ENCODE data around the gene LRRC73.

The LRRC73 gene

GRCh38 chr6:43494321-43494720 is 15.8 kb downstream of the LRRC73 start:
- TF ChIP-seq SIN3A (IDR thresholded peaks at IDR 0.05; ENCODE audit: borderline replicate concordance, insufficient read depth, low read length) (no peak), REST (IDR thresholded peaks at IDR 0.05; ENCODE audit: insufficient read depth in 1 of 2, low read depth in 2 of 2, low read length in 2 of 2) (no peak), FOXP2 (optimal IDR thresholded peaks at IDR 0.05; ENCODE audit: borderline replicate concordance, extremely low read depth, extremely low read length, insufficient read depth) (no peak), POLR2AphosphoS5 (IDR thresholded peaks at IDR 0.05; ENCODE audit: low read depth, low read length) (no peak), TAF1 (IDR thresholded peaks at IDR 0.05; ENCODE audit: borderline replicate concordance, insufficient read depth, low read length) (no peak)

GRCh38 chr6:43493833-43494232 is 16.3 kb downstream of the LRRC73 start:
- TF ChIP-seq TAF1 (IDR thresholded peaks at IDR 0.05; ENCODE audit: borderline replicate concordance, insufficient read depth, low read length) (no peak), POLR2AphosphoS5 (IDR thresholded peaks at IDR 0.05; ENCODE audit: low read depth, low read length) (no peak), REST (IDR thresholded peaks at IDR 0.05; ENCODE audit: insufficient read depth in 1 of 2, low read depth in 2 of 2, low read length in 2 of 2) (no peak), SIN3A (IDR thresholded peaks at IDR 0.05; ENCODE audit: borderline replicate concordance, insufficient read depth, low read length) (no peak), FOXP2 (optimal IDR thresholded peaks at IDR 0.05; ENCODE audit: borderline replicate concordance, extremely low read depth, extremely low read length, insufficient read depth) (no peak)

- TF ChIP-seq FOXP2 (optimal IDR thresholded peaks at IDR 0.05; ENCODE audit: borderline replicate concordance, extremely low read depth, extremely low read length, insufficient read depth): no peak
Measured at GRCh38 chr6:43493230-43493629, 16.9 kb downstream of the LRRC73 start.

GRCh38 chr6:43492673-43493072 is 17.5 kb downstream of the LRRC73 start:
- TF ChIP-seq REST (IDR thresholded peaks at IDR 0.05; ENCODE audit: insufficient read depth in 1 of 2, low read depth in 2 of 2, low read length in 2 of 2): peak in 1 of 2 experiments; percentile 71; a peak in 2 of 4 replicates
- TF ChIP-seq POLR2AphosphoS5 (IDR thresholded peaks at IDR 0.05; ENCODE audit: low read depth, low read length): no peak

GRCh38 chr6:43491750-43492661 is 18.1 kb downstream of the LRRC73 start:
- TF ChIP-seq TAF1 (IDR thresholded peaks at IDR 0.05; ENCODE audit: borderline replicate concordance, insufficient read depth, low read length): no peak
- TF ChIP-seq REST (IDR thresholded peaks at IDR 0.05; ENCODE audit: insufficient read depth in 1 of 2, low read depth in 2 of 2, low read length in 2 of 2): no peak
- TF ChIP-seq SIN3A (IDR thresholded peaks at IDR 0.05; ENCODE audit: borderline replicate concordance, insufficient read depth, low read length): no peak
- no peak for TF ChIP-seq POLR2AphosphoS5 (IDR thresholded peaks at IDR 0.05; ENCODE audit: low read depth, low read length)
- no peak for TF ChIP-seq FOXP2 (optimal IDR thresholded peaks at IDR 0.05; ENCODE audit: borderline replicate concordance, extremely low read depth, extremely low read length, insufficient read depth)
